Keratinocyte (primary cell): ENCODE measurements around the gene PPFIBP2.

Experiments
- CTCF ChIP-seq, 3 experiments: IDR thresholded peaks in 1 of 3; conservative IDR thresholded peaks in 1 of 3; optimal IDR thresholded peaks in 1 of 3; 2 replicates in 2 of 3; 3 replicates in 1 of 3; pipeline versions ENCODE3 to v1.5.1; 2011; ENCODE audit warnings: low read length in 3 of 3, mild to moderate bottlenecking in 3 of 3, moderate library complexity in 2 of 3, control low read depth in 1 of 3, inconsistent platforms in 1 of 3; ENCODE audit not compliant: insufficient read depth in 2 of 3; ENCODE audit errors: extremely low read depth in 1 of 3
- EZH2 ChIP-seq: IDR thresholded peaks from one replicate; pipeline ENCODE4 v1.6.1; 2012; ENCODE audit warnings: inconsistent platforms, mild to moderate bottlenecking, low read length, moderate library complexity

GRCh38 chr11:7564803-7565202 is 51.0 kb downstream of the PPFIBP2 start:
- TF ChIP-seq CTCF (optimal IDR thresholded peaks at IDR 0.05 in 1 of 3, IDR thresholded peaks at IDR 0.05 in 1 of 3, conservative IDR thresholded peaks at IDR 0.05 in 1 of 3; ENCODE audit: extremely low read depth in 1 of 3, insufficient read depth in 2 of 3, low read length in 3 of 3) = no peak
- TF ChIP-seq EZH2 = no peak
